ENCODE measurements around the gene TAS2R3. TPM values are rescaled to one million over a fixed set of nuclear protein-coding genes. Genes with fewer than 3 reads are reported as not detected.

Gene TAS2R3
- total RNA-seq (1 to 10 TPM in 1 of 2 experiments, under 1 TPM in 1; 0.98 to 1.0 TPM), polyA plus RNA-seq (not detected)

DNA sequence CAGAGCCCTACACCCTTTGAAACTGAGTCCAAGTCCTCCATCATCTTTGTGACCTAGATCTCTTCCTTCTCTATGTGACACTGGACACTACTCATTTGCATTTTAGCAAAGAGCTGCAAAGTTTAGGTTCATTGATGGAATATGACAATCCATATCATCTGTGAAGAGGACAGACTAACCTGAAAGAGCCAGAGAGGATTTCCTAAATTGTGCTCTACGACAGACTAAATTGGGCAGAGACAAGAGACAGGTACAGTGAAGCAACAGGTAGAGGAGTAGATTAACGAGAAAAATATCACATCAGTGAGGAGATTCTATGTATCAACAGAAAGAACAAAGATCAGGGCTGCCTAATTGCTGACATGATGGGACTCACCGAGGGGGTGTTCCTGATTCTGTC lies at the start of gene TAS2R3:
TAS2R3 (plus strand) TSS at position 301 of the 400 bp plus-strand sequence; CDS start at position 363, 62 bp downstream.
- no peak within 1 kb of the TSS for H3K4me3 Mint-ChIP-seq
- peaks cover 21% of the 10 kb centered on the region for H3K36me3 ChIP-seq (ENCODE audit: insufficient read depth, low read length)
- no peak within 1 kb of the TSS for H3K27ac ChIP-seq (ENCODE audit: low read depth, low read length)
- no peaks in the 10 kb centered on the region for H3K27me3 Mint-ChIP-seq
- peaks cover 4 to 14% (median 7%) of the 10 kb centered on the region in 3 donors for H3K4me1 Mint-ChIP-seq
- no peaks in the 10 kb centered on the region for H3K9me3 ChIP-seq (ENCODE audit: low read length)
- no peak for DNase-seq
- ChIA-PET POLR2A (no interaction called here), CTCF (no interaction called here)
- H3K4me1 ChIP-seq (ENCODE audit: insufficient read depth, low read length): no peaks in the 10 kb centered on the region
- peaks cover 23 to 69% (median 33%) of the 10 kb centered on the region in 3 donors for H3K36me3 Mint-ChIP-seq
- no peak within 1 kb of the TSS for H3K4me3 ChIP-seq (ENCODE audit: low read length)
- no peaks in the 10 kb centered on the region for H3K9me3 Mint-ChIP-seq
- no peak within 1 kb of the TSS for H3K27ac Mint-ChIP-seq
- H3K27me3 ChIP-seq (ENCODE audit: insufficient read depth, low read length, poor library complexity, severe bottlenecking): no peaks in the 10 kb centered on the region

- H3K4me3 ChIP-seq (ENCODE audit: low read length): no peak overlapping the region
- H3K4me1 Mint-ChIP-seq: peaks cover 3 to 5% (median 5%) of the 10 kb centered on the region in 3 donors
- peaks cover 0 to 10% (median 0%) of the 10 kb centered on the region in 3 donors for H3K36me3 Mint-ChIP-seq
- H3K27ac ChIP-seq (ENCODE audit: low read depth, low read length): no peak overlapping the region
- H3K36me3 ChIP-seq (ENCODE audit: insufficient read depth, low read length): no peaks in the 10 kb centered on the region
- CTCF ChIA-PET: interaction anchor here (1.6 kb wide), 1 partner anchor 9 kb away, joined by 4 read pairs; no protein-coding TSS in a partner anchor
- no peaks in the 10 kb centered on the region for H3K27me3 ChIP-seq (ENCODE audit: insufficient read depth, low read length, poor library complexity, severe bottlenecking)
- DNase-seq: no peak
- no peak overlapping the region for H3K4me3 Mint-ChIP-seq
- no peaks in the 10 kb centered on the region for H3K4me1 ChIP-seq (ENCODE audit: insufficient read depth, low read length)
- no peaks in the 10 kb centered on the region for H3K9me3 ChIP-seq (ENCODE audit: low read length)
- no peaks in the 10 kb centered on the region for H3K9me3 Mint-ChIP-seq
- H3K27ac Mint-ChIP-seq: no peak overlapping the region
- POLR2A ChIA-PET: no interaction called here
- H3K27me3 Mint-ChIP-seq: no peaks in the 10 kb centered on the region
Observed at GRCh38 chr7:141714571-141714970, 49.3 kb upstream of the TAS2R3 start.

DNA sequence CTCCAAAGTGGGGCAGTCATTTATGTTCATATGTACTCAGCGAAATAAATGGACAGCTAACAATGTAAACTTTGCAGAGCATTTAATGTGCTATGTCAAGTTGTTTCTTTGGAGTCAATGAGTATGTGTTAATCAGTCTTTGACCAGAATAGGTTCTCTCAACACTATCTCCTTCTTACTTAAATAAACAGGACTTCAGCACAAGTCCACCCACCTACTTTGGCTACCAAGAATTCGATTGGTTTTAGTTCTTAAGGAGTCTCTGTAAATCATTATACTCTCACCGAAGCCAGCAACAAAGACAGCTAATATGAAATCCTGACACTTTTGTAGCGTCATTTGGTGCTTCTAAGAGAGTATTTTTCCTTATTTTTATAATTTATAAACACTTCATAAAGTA lies 48.9 kb upstream of the TAS2R3 start:
- Mint-ChIP-seq H3K27me3 (no peaks in the 10 kb centered on the region), H3K9me3 (no peaks in the 10 kb centered on the region), H3K4me1 (peaks cover 3 to 5% (median 5%) of the 10 kb centered on the region in 3 donors), H3K4me3 (no peak overlapping the region), H3K36me3 (peaks cover 0 to 10% (median 0%) of the 10 kb centered on the region in 3 donors), H3K27ac (no peak overlapping the region)
- Histone ChIP-seq H3K36me3 (ENCODE audit: insufficient read depth, low read length) (no peaks in the 10 kb centered on the region), H3K4me3 (ENCODE audit: low read length) (no peak overlapping the region), H3K27me3 (ENCODE audit: insufficient read depth, low read length, poor library complexity, severe bottlenecking) (no peaks in the 10 kb centered on the region), H3K4me1 (ENCODE audit: insufficient read depth, low read length) (no peaks in the 10 kb centered on the region), H3K27ac (ENCODE audit: low read depth, low read length) (no peak overlapping the region), H3K9me3 (ENCODE audit: low read length) (no peaks in the 10 kb centered on the region)
- ChIA-PET CTCF (interaction anchor here (1.6 kb wide), 1 partner anchor 8 kb away, joined by 4 read pairs; no protein-coding TSS in a partner anchor), POLR2A (no interaction called here)
- no peak for DNase-seq

GRCh38 chr7:141715794-141716689 lies 47.9 kb upstream of the TAS2R3 start:
- Histone ChIP-seq H3K4me3 (ENCODE audit: low read length) (no peak overlapping the region), H3K27ac (ENCODE audit: low read depth, low read length) (no peak overlapping the region), H3K36me3 (ENCODE audit: insufficient read depth, low read length) (no peaks in the 10 kb centered on the region), H3K9me3 (ENCODE audit: low read length) (no peaks in the 10 kb centered on the region), H3K27me3 (ENCODE audit: insufficient read depth, low read length, poor library complexity, severe bottlenecking) (no peaks in the 10 kb centered on the region), H3K4me1 (ENCODE audit: insufficient read depth, low read length) (no peaks in the 10 kb centered on the region)
- no peak for DNase-seq
- Mint-ChIP-seq H3K4me1 (peaks cover 3 to 5% (median 5%) of the 10 kb centered on the region in 3 donors), H3K27me3 (peaks cover 0 to under 1% of the 10 kb centered on the region in 2 donors), H3K36me3 (peaks cover 0 to 6% (median 0%) of the 10 kb centered on the region in 3 donors), H3K27ac (peak overlapping the region in 1 of 8 donors; percentile 72), H3K9me3 (no peaks in the 10 kb centered on the region), H3K4me3 (no peak overlapping the region)
- ChIA-PET CTCF (interaction anchor here (0.6 to 1.3 kb wide), 2 partner anchors 22 to 26 kb away, joined by 3 to 5 read pairs; partner anchors contain the start of gene SSBP1), POLR2A (no interaction called here)

DNA sequence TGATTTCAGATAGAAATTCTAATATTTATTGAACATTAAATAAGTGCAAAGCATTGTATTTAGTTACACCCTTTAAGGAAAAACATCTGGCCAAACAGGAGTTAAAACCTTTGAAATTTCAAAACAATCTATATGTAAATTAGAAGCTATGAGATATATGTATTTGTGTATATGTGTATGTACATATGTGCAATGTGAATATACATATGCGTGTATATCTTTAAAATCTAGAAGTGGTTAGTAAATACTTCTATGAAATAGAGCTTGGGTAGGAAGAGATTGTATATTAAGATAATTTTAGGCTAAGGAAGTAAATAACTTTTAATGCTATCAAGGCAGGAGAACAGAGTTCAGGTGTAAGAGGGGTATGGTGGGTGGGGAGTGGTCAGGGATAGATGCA lies 46.4 kb upstream of the TAS2R3 start:
- POLR2A ChIA-PET: no interaction called here
- Histone ChIP-seq H3K9me3 (ENCODE audit: low read length) (no peaks in the 10 kb centered on the region), H3K4me3 (ENCODE audit: low read length) (no peak overlapping the region), H3K36me3 (ENCODE audit: insufficient read depth, low read length) (no peaks in the 10 kb centered on the region), H3K27ac (ENCODE audit: low read depth, low read length) (no peak overlapping the region), H3K4me1 (ENCODE audit: insufficient read depth, low read length) (no peaks in the 10 kb centered on the region), H3K27me3 (ENCODE audit: insufficient read depth, low read length, poor library complexity, severe bottlenecking) (no peaks in the 10 kb centered on the region)
- H3K4me1 Mint-ChIP-seq: no peaks in the 10 kb centered on the region
- CTCF ChIA-PET: interaction anchor here (0.5 to 1.3 kb wide), 3 partner anchors 13 to 185 kb away, joined by 3 to 5 read pairs (median 3); partner anchors contain the start of gene SSBP1
- H3K27me3 Mint-ChIP-seq: peaks cover 0 to 2% of the 10 kb centered on the region in 2 donors
- peaks cover 0 to 6% (median 0%) of the 10 kb centered on the region in 3 donors for H3K36me3 Mint-ChIP-seq
- DNase-seq: no peak
- H3K9me3 Mint-ChIP-seq: no peaks in the 10 kb centered on the region
- no peak overlapping the region for H3K27ac Mint-ChIP-seq
- H3K4me3 Mint-ChIP-seq: no peak overlapping the region

DNA sequence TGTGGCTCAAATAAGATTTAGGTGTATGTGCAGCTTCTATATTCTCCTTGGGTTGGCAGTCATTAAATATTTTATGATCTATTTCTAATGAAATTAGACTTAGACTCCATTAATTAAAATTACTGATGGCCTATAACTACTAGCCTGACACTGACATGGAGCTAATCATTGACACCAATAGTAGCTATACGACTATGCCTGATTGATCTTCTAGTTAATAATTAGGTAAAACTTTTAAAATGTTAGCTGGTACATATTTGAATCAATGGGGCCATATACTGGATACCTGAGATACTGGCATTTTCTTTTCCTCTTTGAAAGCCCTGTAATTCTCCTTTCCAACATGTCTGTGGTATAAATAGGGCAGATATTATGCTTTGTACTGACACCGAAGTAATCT lies 41.4 kb upstream of the TAS2R3 start:
- Mint-ChIP-seq H3K36me3 (peaks cover 0 to 9% (median 0%) of the 10 kb centered on the region in 3 donors), H3K4me3 (no peak overlapping the region), H3K4me1 (no peaks in the 10 kb centered on the region), H3K9me3 (no peaks in the 10 kb centered on the region), H3K27me3 (peaks cover 0 to 2% of the 10 kb centered on the region in 2 donors), H3K27ac (no peak overlapping the region)
- Histone ChIP-seq H3K4me3 (ENCODE audit: low read length) (no peak overlapping the region), H3K27ac (ENCODE audit: low read depth, low read length) (no peak overlapping the region), H3K4me1 (ENCODE audit: insufficient read depth, low read length) (no peaks in the 10 kb centered on the region), H3K9me3 (ENCODE audit: low read length) (no peaks in the 10 kb centered on the region), H3K36me3 (ENCODE audit: insufficient read depth, low read length) (no peaks in the 10 kb centered on the region), H3K27me3 (ENCODE audit: insufficient read depth, low read length, poor library complexity, severe bottlenecking) (no peaks in the 10 kb centered on the region)
- CTCF ChIA-PET: no interaction called here
- POLR2A ChIA-PET: no interaction called here
- no peak for DNase-seq

GRCh38 chr7:141729020-141729419 lies 34.9 kb upstream of the TAS2R3 start:
- POLR2A ChIA-PET: no interaction called here
- H3K27me3 ChIP-seq (ENCODE audit: insufficient read depth, low read length, poor library complexity, severe bottlenecking): no peaks in the 10 kb centered on the region
- H3K36me3 Mint-ChIP-seq: peaks cover 0 to 5% (median 0%) of the 10 kb centered on the region in 3 donors
- no peaks in the 10 kb centered on the region for H3K4me1 ChIP-seq (ENCODE audit: insufficient read depth, low read length)
- no peak for DNase-seq
- H3K27ac ChIP-seq (ENCODE audit: low read depth, low read length): no peak overlapping the region
- H3K9me3 Mint-ChIP-seq: no peaks in the 10 kb centered on the region
- H3K4me3 Mint-ChIP-seq: no peak overlapping the region
- H3K4me1 Mint-ChIP-seq: no peaks in the 10 kb centered on the region
- H3K36me3 ChIP-seq (ENCODE audit: insufficient read depth, low read length): no peaks in the 10 kb centered on the region
- CTCF ChIA-PET: interaction anchor here (1.0 to 2.8 kb wide), 2 partner anchors 9 to 75 kb away, joined by 3 to 19 read pairs; partner anchors contain the start of gene SSBP1
- H3K9me3 ChIP-seq (ENCODE audit: low read length): no peaks in the 10 kb centered on the region
- H3K27ac Mint-ChIP-seq: no peak overlapping the region
- H3K4me3 ChIP-seq (ENCODE audit: low read length): no peak overlapping the region
- H3K27me3 Mint-ChIP-seq: peaks cover 0 to 1% of the 10 kb centered on the region in 2 donors

GRCh38 chr7:141731476-141732149 lies 32.3 kb upstream of the TAS2R3 start:
- POLR2A ChIA-PET: no interaction called here
- H3K4me3 ChIP-seq (ENCODE audit: low read length): no peak overlapping the region
- H3K4me3 Mint-ChIP-seq: no peak overlapping the region
- H3K27me3 Mint-ChIP-seq: peaks cover 0 to 1% of the 10 kb centered on the region in 2 donors
- peak overlapping the region in 1 of 8 donors; percentile 33 for H3K27ac Mint-ChIP-seq
- CTCF ChIA-PET: no interaction called here
- H3K9me3 Mint-ChIP-seq: no peaks in the 10 kb centered on the region
- no peaks in the 10 kb centered on the region for H3K4me1 ChIP-seq (ENCODE audit: insufficient read depth, low read length)
- peaks cover 0 to 6% (median 6%) of the 10 kb centered on the region in 3 donors for H3K4me1 Mint-ChIP-seq
- H3K36me3 ChIP-seq (ENCODE audit: insufficient read depth, low read length): no peaks in the 10 kb centered on the region
- H3K36me3 Mint-ChIP-seq: peaks cover 0 to 1% (median 0%) of the 10 kb centered on the region in 3 donors
- H3K27me3 ChIP-seq (ENCODE audit: insufficient read depth, low read length, poor library complexity, severe bottlenecking): no peaks in the 10 kb centered on the region
- H3K27ac ChIP-seq (ENCODE audit: low read depth, low read length): no peak overlapping the region
- no peak for DNase-seq
- H3K9me3 ChIP-seq (ENCODE audit: low read length): no peaks in the 10 kb centered on the region
